Kidney (tissue), 14 donors: ENCODE measurements around the gene DDX5. TPM values are rescaled to one million over a fixed set of nuclear protein-coding genes. Genes with fewer than 3 reads are reported as not detected.

Source experiments
- DNase-seq, 5 donors: peaks; one replicate each; pipeline ENCODE4 v3.0.0-alpha.2; 2013 to 2020
- FAIRE-seq: peaks from 2 replicates; lab custom pipeline; 2012; peaks lifted over from hg19 to GRCh38; lab: Jason Lieb, UNC
- H3K27ac ChIP-seq, 2 donors: one replicate each; pipeline ENCODE4 v1.7.0; 2013; ENCODE audit warnings: low read depth in 2 of 2, low read length in 2 of 2, inconsistent platforms in 1 of 2
- H3K27me3 ChIP-seq: one replicate; pipeline ENCODE4 v1.7.1; 2013; ENCODE audit warnings: low read length, inconsistent platforms; ENCODE audit not compliant: control insufficient read depth, insufficient read depth
- H3K36me3 ChIP-seq, 3 donors: one replicate each; pipeline versions ENCODE4 v1.7.0 to v1.7.1; 2013; ENCODE audit warnings: low read length in 3 of 3, control low read depth in 1 of 3, inconsistent platforms in 1 of 3; ENCODE audit not compliant: insufficient read depth in 3 of 3, control insufficient read depth in 2 of 3
- H3K4me1 ChIP-seq, 3 donors: one replicate each; pipeline versions ENCODE4 v1.7.0 to v1.7.1; 2013; ENCODE audit warnings: low read length in 3 of 3, inconsistent platforms in 1 of 3, low read depth in 1 of 3; ENCODE audit not compliant: control insufficient read depth in 2 of 3, insufficient read depth in 2 of 3
- H3K4me3 ChIP-seq, 3 donors: one replicate each; pipeline versions ENCODE4 v1.7.0 to v1.8.1; 2013; ENCODE audit warnings: low read length in 3 of 3, control low read depth in 1 of 3, inconsistent platforms in 1 of 3
- H3K9ac ChIP-seq, 3 donors: one replicate each; pipeline versions ENCODE4 v1.7.0 to v1.7.1; 2013; ENCODE audit warnings: low read length in 3 of 3, control low read depth in 1 of 3, inconsistent platforms in 1 of 3
- H3K9me3 ChIP-seq, 3 donors: one replicate each; pipeline versions ENCODE4 v1.7.0 to v1.7.1; 2013; ENCODE audit warnings: low read length in 3 of 3, control low read depth in 1 of 3, inconsistent platforms in 1 of 3; ENCODE audit not compliant: control insufficient read depth in 2 of 3, insufficient read depth in 1 of 3
- intact Hi-C: fragments of 100-400 bp; cut with DNase I; formaldehyde crosslinking; loops from one replicate; pipeline ENCODE4 v1.11.1; 2022
- polyA plus RNA-seq: library from polyadenylated mRNA; stranded (reverse); fragments of 350-450 nt; fragmentation: Illumina TruSeq; extraction: RNeasy Lipid Tissue Mini Kit (QIAGEN cat#74804); gene quantifications from one replicate; pipeline ENCODE4 v1.2.3, GENCODE V29; 2014; ENCODE audit warnings: low read depth, low replicate concordance; ENCODE audit not compliant: insufficient read depth
- total RNA-seq: library from RNA; stranded (reverse); fragmentation: NEBNext Ultra II Directional; extraction: Animal tissue kit (Norgen Biotek cat#: 25700); gene quantifications from one replicate; pipeline ENCODE4 v1.2.1, GENCODE V29; 2021
- TF ChIP-seq, protein P1 (sequence below): IDR thresholded peaks from 3 replicates; pipeline ENCODE4 v1.5.1; 2012; ENCODE audit warnings: mild to moderate bottlenecking, moderate library complexity, borderline replicate concordance; ENCODE audit not compliant: insufficient read depth; ENCODE audit errors: extremely low read depth
- donor health status: control.
- donor health status: control.
- donor health status: control.
- donor health status: control.
- donor health status: control.
- donor health status: DM: yes; HTN: yes; CAD: no.
- donor health status: Normal renal cell carcinoma (clear cell type).

The DDX5 gene
- total and polyA plus RNA-seq, 2 donors from 2014 or later: 343 to 769 TPM

DNA sequence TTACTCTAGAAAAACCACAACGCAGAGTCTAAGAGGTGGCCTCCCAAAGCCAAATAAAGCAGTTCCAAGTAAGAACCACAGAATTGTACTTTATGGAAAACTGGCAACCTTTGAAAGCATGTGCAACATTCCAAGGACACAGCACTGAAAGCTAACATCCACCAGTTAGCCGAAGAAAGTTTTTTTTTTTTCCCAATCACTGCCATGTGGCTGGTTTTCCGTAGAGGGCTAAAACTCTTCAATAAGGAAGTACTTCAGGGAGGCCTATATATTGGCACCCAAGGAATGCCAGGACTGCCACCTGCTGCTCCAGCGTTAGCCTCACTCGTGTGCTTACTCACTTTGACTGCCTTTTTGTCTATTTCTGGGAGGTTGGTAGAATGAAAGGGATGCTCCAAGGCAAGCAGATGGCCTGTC is 25.9 kb upstream of the DDX5 start:
- peaks cover 16 to 76% (median 49%) of the 10 kb centered on the region in 3 donors for H3K36me3 ChIP-seq
- no peak overlapping the region for H3K4me3 ChIP-seq
- H3K27me3 ChIP-seq: no peaks in the 10 kb centered on the region
- intact Hi-C loops: no loop called here
- DNase-seq: no peak
- H3K27ac ChIP-seq: no peak overlapping the region
- no peak overlapping the region for H3K9ac ChIP-seq
- TF ChIP-seq, protein P1, sequence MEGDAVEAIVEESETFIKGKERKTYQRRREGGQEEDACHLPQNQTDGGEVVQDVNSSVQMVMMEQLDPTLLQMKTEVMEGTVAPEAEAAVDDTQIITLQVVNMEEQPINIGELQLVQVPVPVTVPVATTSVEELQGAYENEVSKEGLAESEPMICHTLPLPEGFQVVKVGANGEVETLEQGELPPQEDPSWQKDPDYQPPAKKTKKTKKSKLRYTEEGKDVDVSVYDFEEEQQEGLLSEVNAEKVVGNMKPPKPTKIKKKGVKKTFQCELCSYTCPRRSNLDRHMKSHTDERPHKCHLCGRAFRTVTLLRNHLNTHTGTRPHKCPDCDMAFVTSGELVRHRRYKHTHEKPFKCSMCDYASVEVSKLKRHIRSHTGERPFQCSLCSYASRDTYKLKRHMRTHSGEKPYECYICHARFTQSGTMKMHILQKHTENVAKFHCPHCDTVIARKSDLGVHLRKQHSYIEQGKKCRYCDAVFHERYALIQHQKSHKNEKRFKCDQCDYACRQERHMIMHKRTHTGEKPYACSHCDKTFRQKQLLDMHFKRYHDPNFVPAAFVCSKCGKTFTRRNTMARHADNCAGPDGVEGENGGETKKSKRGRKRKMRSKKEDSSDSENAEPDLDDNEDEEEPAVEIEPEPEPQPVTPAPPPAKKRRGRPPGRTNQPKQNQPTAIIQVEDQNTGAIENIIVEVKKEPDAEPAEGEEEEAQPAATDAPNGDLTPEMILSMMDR: no peak
- no peaks in the 10 kb centered on the region for H3K4me1 ChIP-seq
- FAIRE-seq: no peak
- no peaks in the 10 kb centered on the region for H3K9me3 ChIP-seq

DNA sequence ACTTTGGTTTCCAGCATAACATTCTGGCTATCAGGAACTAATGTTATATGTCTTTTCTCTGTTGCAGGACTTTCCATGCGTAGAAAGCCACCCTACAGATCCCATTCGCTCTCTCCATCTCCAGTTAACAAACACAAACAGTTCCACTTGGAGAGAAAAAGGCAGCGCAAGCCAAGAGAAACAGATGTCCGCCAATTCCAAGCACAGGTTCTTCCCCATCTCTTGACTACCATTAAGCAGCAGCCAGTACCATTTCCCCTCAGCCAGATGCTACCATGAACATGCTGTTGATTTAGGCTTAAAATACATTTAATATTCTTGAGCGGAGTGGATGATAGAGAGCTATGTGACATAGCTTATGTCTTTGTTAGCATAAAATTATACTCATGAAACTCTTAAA is 23.1 kb upstream of the DDX5 start:
- FAIRE-seq (no peak), DNase-seq (no peak)
- Histone ChIP-seq H3K9ac (no peak overlapping the region), H3K36me3 (peaks cover 17 to 85% (median 52%) of the 10 kb centered on the region in 3 donors), H3K27me3 (no peaks in the 10 kb centered on the region), H3K9me3 (no peaks in the 10 kb centered on the region), H3K27ac (no peak overlapping the region), H3K4me1 (no peaks in the 10 kb centered on the region), H3K4me3 (no peak overlapping the region)
- TF ChIP-seq, protein P1: no peak
- intact Hi-C loops: no loop called here

DNA sequence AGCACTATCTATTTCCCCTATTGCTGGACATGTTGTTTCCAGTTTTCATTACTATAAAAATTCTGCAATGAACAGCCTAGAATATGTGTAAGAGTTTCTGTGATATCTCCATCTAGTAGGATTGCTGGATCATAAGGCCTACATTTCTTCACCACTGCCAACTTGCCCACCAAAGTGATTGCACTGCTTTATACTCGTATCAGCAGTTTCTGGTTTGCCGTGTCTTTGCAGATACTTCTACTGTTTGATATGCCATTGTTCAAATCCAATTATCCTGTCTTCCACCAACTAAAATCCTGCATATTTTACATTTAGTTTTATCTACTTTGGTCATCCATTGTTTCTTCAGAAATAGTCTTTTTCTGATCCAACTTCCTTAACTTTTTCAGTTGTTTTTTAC is 21.8 kb upstream of the DDX5 start:
- no peaks in the 10 kb centered on the region for H3K27me3 ChIP-seq

More for the DNA sequence above, 21.8 kb upstream of the DDX5 start:
- H3K27ac ChIP-seq: no peak overlapping the region
- DNase-seq (no peak), FAIRE-seq (no peak)
- no peak overlapping the region for H3K9ac ChIP-seq
- no peaks in the 10 kb centered on the region for H3K4me1 ChIP-seq
- no peak overlapping the region for H3K4me3 ChIP-seq
- no peaks in the 10 kb centered on the region for H3K9me3 ChIP-seq
- TF ChIP-seq, protein P1: no peak
- peaks cover 15 to 74% (median 51%) of the 10 kb centered on the region in 3 donors for H3K36me3 ChIP-seq
- intact Hi-C loops: no loop called here
